Ureter (tissue), 1 donor: ENCODE data around the gene GPS2. TPM values are rescaled to one million over a fixed set of nuclear protein-coding genes. Genes with fewer than 3 reads are reported as not detected.

Experiments used
- DNase-seq: peaks from one replicate; pipeline ENCODE4 v3.0.0-alpha.2; 2020; ENCODE audit warnings: low spot score
- total RNA-seq: library from RNA; stranded (reverse); gene quantifications from one replicate; pipeline ENCODE4 v1.2.4, GENCODE V29; 2023
- donor health status: DM: yes; HTN: yes; CAD: no.

Gene GPS2
- total RNA-seq, 1 donor from 2014 or later = 67.6 TPM

GRCh38 chr17:7293159-7293558 is 22.0 kb downstream of the GPS2 start:
- DNase-seq = no peak

DNA sequence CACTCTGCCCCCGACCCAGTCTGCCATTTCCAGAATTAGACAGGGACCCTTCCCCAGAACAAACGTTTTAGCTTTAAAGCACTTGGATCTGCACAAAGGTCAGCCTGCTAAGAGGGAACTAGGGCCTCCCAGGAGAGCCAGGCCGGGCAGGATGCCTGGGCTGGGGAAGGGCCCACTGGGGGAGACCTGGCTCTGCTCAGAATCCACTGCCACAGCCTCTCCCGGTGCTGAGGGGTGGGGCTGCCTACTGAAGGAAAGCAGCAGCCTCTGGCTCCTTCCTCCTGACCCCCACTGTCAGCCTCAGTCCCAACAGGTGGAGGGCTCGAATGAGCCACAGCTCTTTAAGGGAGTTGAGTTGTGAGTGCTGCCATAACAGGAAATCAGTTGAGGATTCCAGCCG is 22.4 kb downstream of the GPS2 start:
- DNase-seq = no peak

DNA sequence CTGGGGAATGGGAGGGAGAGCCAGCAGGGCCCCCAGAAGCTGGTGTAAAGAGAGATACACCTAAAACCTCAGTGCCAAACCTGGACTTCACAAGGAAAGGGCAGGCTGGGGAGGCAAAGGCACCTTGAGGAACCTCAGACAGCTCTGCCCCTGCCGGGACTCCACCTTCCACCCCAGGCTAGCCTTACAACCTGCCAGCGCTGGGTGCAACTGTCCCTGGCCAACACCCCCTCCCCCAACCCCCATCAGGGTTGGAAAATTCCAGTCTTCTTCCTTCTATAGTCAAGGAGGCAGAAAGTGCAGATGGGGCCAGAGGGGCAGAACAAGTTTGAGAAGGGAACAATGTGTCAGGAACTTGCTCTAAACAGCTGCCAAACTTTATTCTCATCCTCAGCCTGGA is 23.0 kb downstream of the GPS2 start:
- DNase-seq = no peak

- DNase-seq = no peak
Measured at GRCh38 chr17:7290685-7291084, 24.5 kb downstream of the GPS2 start.

DNA sequence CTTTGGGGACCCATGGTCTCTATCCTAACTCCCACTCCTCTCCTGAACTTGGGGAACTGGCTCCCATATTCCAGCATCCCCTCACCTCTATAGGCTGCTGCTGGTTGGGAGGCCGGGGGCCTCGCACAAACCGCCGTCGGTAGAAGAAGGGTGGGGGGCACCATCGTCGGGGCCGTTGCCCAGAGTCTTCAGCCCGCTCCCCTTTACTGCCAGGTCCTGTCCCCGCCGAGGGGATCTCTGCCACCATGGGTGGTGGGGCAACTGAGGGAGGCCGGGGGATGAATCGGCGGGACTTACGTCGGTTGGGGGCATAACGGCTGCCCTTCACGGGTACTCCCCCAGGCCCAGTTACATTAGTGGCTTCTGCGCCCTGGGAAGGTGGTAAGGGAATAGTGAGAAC is 25.0 kb downstream of the GPS2 start:
- DNase-seq = no peak

DNA sequence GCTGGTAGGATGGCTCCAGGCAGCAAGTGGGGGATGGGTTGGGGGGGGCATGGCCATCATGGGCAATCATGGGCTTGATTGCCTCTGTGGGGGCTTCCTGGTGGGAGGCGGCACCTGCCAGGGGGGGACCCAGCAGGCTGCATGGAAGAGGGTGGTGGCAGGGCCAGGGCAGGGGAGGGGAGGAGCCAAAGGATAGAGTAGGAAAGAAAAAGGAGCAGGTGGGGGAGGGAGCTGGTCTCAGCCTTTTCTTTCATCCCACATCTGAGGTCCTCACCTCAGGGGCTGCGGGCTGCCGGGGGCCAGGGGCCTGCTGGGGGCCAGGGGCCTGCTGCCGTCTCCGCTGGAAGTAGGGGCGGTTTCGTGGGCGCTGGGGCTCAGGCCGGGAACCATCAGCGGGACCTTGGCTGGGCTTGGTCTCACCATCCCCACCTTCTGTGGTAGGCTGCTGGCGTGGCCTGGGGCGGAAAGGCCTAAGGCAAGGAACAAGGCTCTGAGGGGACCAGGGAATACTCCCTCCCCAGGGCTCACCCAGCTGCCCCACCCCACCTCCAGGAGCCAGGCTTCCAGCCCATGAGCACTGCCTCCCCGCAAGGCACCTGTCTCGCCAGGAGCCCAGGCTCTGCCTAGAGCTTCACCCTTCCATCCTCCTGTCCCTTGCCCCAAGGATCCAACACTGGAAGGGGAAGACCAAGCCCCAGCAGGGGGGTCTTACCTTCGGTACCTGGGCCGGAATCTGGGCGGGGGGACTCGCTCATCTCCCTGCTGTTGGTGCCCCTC is 25.7 kb downstream of the GPS2 start:
- DNase-seq = no peak

DNA sequence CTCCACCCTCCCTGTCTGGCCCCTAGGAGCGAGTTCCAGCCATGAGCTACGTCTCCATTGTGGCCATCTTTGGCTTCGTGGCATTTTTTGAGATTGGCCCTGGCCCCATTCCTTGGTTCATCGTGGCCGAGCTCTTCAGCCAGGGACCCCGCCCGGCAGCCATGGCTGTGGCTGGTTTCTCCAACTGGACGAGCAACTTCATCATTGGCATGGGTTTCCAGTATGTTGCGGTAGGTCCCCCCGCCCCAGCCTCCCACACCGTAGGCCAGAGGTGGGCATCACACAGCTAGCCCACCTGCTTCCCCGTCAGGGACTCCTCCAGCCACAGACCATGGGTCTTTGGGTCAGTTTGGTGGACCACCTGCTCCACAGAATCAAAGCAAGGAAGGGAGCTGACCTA is 29.5 kb downstream of the GPS2 start:
- DNase-seq = no peak

DNA sequence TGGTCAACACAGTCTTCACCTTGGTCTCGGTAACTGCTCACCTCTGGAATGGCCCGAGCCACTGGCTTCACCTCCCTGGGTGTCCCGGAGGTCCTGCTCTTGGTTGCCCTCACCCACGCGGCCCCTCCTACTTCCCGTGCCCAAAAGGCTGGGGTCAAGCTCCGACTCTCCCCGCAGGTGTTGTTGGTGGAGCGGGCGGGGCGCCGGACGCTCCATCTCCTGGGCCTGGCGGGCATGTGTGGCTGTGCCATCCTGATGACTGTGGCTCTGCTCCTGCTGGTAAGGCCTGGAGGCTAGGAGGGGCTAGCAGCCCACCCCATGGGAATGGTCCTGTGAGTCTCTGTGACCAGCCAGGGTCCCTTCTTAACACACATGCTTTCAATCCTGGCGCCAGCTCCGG is 30.2 kb downstream of the GPS2 start:
- DNase-seq = no peak

- DNase-seq = no peak
Measured at GRCh38 chr17:7283471-7284216, 31.5 kb downstream of the GPS2 start.

DNA sequence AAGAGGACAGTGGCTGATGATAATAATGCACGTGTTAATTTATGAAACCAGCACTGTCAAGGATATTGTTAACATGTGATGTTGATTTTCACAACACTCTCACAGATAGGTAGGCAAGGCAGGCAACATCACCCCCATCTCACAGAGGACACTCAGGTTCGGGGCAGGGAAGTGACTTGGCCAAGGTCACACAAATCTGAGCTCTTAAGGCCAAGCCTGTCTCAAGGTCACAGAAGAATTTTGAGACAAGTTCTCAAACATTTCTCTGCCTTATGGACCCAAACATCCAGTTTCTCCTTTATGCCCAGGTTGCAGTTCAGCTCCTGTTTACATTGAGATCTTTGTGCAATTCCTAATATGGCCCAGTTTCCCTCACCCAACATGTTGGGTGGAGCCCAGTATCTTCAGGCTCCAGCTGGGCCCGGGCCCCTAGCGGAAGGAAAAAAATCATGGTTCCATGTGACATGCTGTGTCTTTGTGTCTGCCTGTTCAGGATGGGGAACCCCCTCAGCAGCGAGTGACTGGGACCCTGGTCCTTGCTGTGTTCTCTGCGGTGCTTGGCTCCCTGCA is 32.3 kb downstream of the GPS2 start:
- no peak for DNase-seq

DNA sequence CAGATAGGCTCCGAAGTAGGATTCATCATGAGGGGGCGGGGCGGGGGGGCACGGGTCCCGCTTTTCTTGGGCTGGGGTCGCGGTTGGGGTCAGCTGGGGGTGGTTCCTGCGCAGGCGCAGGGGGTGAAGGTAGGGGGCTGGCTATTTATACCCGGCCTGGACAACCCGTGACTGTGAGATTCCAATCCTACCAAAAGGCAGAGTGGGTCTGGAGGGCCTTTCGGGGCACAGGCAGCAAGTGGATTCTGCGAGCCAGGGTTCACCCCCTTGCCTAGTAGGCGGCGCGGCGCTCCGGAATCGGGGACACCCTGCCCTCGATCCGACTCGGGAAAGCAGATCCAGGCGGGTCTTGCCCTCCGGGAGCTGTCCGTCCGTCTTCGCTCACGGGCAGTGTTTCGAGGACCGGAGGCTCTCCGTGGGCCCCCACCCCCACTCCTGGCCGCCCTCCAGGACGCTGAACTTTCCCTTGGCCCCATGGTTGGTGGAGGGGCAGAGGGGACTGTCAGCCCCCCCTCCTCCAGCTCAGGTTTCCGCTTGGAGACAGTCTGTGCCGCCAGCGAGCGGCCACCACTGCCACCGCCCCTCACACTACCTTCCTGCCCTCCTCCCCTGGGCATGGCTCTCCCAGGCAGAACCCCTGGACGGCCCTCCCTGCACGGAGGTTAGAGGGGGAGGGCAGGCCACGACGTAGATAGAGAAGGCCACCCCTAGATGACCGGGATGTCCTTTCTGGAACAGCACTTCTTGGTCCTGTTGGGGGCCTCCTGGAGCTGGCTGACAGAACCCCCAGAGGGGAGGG is 33.0 kb downstream of the GPS2 start:
- DNase-seq = peak; percentile 68

DNA sequence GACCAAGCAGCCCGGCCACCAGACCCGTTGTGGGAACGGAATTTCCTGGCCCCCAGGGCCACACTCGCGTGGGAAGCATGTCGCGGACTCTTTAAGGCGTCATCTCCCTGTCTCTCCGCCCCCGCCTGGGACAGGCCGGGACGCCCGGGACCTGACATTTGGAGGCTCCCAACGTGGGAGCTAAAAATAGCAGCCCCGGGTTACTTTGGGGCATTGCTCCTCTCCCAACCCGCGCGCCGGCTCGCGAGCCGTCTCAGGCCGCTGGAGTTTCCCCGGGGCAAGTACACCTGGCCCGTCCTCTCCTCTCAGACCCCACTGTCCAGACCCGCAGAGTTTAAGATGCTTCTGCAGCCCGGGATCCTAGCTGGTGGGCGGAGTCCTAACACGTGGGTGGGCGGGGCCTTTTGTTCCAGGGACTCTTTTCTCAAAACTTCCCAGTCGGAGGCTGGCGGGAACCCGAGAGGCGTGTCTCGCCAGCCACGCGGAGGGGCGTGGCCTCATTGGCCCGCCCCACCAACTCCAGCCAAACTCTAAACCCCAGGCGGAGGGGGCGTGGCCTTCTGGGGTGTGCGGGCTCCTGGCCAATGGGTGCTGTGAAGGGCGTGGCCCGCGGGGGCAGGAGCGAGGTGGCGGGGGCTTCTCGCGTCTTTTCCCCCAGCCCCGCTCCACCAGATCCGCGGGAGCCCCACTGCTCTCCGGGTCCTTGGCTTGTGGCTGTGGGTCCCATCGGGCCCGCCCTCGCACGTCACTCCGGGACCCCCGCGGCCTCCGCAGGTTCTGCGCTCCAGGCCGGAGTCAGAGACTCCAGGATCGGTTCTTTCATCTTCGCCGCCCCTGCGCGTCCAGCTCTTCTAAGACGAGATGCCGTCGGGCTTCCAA is 33.8 kb downstream of the GPS2 start, which contains the start of gene SLC2A4:
Gene SLC2A4 (plus strand): TSS at position 645 of the 879 bp plus-strand sequence. CDS start 217 bp downstream, at position 862.
- DNase-seq = peak; percentile 96

GRCh38 chr17:7280519-7281073 is 34.6 kb downstream of the GPS2 start:
- peak; percentile 90 for DNase-seq

DNA sequence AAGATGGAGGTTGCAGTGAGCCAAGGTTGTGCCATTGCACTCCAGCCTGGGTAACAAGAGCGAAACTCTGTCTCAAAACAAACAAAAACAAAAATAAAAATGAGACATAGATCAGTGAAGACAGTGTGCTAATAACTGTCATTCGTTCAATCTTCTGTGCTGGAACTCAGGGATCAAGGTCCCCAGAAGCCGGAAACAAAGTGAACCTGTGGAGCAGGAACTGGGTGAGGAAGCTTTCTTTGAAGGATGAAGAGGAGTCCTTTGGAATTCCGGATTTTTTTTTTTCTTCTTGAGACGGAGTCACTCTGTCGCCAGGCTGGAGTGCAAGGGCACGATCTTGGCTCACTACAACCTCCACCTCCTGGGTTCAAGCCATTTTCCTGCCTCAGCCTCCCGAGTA is 35.7 kb downstream of the GPS2 start:
- DNase-seq = no peak

DNA sequence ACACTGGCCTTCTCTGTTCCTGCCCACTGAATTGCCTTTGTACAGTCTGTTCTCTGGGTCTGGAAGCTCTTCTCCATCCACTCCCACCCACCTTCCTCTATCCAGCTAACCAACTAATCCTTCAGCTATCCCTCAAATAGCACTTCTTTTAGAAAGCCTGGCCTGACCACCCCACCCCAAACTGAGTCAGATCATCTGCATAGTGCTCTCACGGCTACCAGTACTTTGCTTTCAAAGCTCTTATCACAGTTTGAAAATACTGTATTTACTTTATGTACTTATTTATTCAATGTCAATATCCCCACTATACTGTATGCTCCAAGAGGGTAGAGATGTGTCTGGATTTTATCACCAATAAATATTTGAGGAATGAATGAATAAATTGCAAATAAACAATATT is 48.4 kb downstream of the GPS2 start:
- no peak for DNase-seq

DNA sequence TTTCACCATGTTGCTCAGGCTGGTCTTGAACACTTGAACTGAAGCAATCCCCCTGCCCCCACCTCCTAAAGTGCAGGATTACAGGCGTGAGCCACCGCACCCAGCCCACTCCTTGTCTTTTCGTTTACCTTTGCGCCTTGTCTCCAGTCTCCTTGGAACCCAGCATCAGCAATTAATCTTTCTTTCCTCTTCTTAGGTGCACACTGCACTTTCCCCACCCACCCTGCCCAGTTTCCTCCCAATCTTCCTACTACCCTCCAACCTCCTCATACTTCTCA is 51.4 kb downstream of the GPS2 start:
- DNase-seq = no peak

- DNase-seq = peak; percentile 90
Measured at GRCh38 chr17:7262935-7263800, 52.0 kb downstream of the GPS2 start.
